GM21381 (cell line): Measurements from ENCODE around the gene FAM171A1.

Source experiments
- ATAC-seq: cut with Tn5 transposase; IDR thresholded peaks from one replicate; pipeline ENCODE4 v1.9.1; 2021; ENCODE audit warnings: mild to moderate bottlenecking, moderate library complexity; ENCODE audit not compliant: unreplicated experiment

The FAM171A1 gene

DNA sequence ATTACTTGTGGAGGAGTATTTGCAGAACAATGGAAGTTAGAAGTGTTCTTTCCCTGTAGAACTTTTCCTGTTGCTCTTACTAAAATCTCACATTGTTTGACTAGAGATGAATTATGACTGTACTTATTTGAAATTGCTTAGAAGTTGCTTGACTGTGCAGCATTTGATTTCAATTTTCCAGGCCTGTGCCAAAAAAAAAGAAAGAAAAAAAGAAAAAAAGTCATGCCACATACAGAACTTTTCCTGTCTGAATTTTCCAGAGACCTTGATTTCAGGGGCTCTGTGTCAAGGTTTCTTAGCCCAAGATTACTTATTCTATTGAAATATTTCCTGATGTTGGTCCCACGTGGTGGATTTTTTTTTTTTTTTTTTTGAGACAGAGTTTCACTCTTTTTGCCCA is 3.5 kb upstream of the FAM171A1 start:
- no peak for ATAC-seq

DNA sequence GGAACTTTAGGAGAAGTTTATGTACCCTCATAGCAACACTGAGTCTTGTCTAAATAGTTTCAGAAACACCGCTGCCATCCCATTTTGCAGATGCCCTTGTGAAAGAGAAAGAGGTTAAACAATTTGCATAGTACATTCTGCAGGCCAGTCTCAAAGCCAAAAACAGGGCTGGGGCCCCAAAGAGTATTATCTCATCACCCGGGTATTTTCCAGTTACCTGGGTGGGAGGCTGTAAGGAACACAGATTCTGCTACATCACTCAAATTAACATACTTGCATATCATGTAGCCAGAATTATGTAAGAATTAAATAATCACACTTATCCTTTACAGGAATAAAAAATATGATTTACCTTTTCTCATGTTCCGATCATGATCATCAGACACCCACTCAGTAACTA is 3.1 kb upstream of the FAM171A1 start:
- no peak for ATAC-seq

- ATAC-seq: no peak
Measured at GRCh38 chr10:15373199-15373598, 2.1 kb upstream of the FAM171A1 start.

- ATAC-seq: peak; percentile 21
Measured at GRCh38 chr10:15370212-15370855, 755 bp downstream of the FAM171A1 start.

DNA sequence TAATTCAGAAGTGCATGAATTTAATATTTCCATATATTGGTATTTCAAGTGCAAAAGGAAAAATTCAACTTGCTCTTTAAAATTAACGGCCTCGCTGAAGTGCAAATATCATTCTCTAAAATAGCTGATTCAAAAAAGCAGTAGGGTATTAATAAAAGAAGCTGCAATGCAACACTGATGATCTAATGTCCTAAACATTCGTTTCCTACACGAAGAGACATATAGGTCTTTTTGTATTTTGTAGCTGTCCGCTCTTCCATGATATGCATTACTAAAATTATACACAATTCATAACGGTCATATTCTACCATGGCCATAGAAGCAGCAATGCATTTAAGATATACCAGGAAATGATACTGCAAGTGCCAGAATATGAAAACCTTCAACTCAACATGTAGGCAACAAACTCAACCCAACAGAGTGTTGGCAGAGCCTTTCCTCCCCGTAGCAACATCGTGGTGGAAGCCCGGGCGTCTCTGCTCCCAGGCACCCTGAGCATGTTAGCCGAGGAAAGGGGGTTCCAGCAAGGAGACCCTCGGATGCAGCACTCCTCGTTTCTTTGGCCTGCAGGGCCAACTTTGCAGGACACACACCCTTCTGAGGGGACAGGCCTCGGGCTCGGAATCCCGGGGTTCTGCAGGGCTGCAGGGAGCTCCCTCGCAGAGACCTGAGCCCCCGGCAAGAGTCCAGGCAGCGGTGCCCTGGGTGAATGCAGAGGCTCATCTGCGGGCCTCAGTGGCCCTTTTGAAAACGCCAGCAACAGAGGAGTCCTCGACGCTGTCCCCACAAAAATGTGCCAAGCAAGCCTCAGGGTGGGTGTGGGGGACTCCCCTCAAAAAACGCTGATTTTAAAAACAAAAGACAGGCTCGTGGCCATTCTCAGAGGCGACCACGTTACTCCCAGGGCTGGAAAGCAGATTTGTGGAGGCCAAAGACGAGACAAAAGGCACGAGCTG is 1.6 kb downstream of the FAM171A1 start:
- ATAC-seq: no peak

- no peak for ATAC-seq
Measured at GRCh38 chr10:15368101-15368855, 2.8 kb downstream of the FAM171A1 start.

DNA sequence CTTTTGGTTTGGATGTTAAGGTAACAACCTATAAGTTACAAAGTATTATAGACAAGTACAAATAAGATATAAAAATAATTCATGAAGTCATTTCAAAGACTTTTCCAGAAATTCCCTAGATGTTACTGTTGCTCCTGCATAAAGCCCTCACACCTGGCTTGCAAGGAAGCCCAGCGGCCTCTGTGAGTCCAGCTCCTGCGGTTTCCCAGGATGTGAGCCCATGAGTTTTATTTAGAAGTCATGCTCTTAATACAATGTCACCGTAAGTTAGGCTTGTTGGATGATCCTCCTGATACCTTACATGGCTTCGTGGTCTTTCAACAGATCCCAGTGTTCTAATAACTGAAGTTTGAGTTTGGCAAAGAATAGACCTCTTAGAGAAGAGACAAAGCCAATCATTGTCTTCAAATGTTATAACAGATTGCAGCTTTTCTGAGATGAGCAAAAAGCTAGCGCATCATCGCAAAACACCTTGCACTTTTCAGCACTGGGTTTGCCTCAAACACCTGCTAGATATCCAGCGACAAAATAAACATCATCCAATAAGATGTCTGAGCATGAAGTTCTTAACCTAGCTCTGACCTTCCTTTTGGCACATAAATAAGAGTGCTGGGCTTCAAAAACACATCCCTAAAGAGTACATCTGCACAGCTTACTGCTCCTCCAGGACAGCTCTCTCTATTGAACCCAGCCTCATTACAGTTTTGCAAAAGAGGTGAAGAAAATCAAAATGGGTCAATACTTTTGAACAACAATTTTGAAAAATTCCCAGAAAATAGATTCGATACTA is 3.6 kb downstream of the FAM171A1 start:
- ATAC-seq: no peak

DNA sequence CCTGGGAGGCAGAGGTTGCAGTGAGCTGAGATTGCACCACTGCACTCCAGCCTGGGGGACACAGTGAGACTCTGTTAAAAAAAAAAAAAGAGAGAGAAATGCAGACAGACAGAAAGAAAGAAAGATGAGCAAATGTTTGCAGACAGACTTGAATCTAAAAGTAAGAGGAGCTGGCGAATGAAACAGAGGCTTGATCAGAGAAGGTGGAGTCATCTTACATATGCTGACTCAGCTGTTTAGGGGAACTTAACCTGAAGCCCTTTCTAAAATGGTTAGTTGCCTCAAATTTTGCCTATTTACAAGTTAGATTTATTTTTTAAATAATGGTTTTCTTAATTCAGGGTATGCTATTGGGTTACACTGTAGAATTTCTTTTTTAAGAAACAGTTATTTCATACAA is 5.4 kb downstream of the FAM171A1 start:
- ATAC-seq: no peak

- no peak for ATAC-seq
Measured at GRCh38 chr10:15364001-15364400, 7.1 kb downstream of the FAM171A1 start.

- no peak for ATAC-seq
Measured at GRCh38 chr10:15363031-15363430, 8.1 kb downstream of the FAM171A1 start.

GRCh38 chr10:15361131-15361530 is 10.0 kb downstream of the FAM171A1 start:
- ATAC-seq: no peak

DNA sequence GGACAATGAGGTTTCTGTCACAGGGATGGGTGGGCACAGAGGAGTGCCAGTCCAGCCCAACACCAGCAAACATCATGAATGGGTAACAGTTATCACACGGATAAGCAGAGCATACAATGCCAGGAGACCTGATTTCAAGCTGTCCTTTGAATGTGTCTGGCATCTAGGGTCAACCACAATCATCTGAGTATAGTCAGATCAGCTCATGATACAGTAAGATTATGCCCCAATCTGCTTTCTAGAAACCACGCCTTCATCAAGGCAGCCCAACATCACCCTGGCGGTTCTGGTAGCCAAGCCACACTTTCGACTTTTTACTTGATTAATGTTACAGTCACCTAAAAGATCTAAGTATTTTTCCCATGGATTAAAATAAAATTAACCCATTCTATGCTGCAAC is 10.5 kb downstream of the FAM171A1 start:
- no peak for ATAC-seq

- ATAC-seq: no peak
Measured at GRCh38 chr10:15353471-15354017, 17.5 kb downstream of the FAM171A1 start.

DNA sequence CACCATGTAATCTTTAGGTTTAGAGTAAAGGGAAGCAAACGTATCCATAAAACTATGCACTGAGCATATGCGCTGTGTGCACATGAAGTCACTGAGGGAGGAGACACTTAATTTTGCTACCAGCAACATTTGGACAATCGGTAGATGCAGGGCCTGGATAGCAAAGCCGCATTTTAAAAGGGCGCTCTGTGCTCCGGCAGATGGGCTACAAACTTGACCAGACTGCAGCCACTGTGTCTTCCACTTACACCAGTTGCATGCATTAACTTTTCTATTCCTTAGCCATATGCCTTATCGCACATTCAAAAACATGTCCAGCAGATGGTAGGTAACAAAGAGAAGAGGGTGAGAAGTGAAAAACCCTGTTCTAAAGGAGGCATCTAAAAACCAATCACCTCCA is 18.3 kb downstream of the FAM171A1 start:
- ATAC-seq: no peak

DNA sequence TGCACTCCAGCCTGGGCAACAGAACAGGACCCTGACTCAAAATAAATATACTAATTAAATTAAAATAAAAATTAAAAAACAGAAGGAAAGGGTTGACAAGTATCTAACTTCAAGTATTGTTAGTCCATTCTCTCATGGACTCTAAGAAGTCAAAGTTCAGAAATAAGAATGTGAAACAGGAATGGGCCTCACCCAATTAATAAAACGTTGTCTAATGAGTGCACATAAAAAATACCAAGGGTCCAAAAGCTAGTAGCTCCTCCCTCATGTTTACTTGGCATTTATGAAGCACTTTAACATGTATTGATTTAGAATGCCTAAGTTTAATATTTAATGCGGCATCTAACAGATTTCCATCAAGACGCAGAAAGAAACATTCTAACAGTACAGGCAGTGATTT is 18.9 kb downstream of the FAM171A1 start:
- ATAC-seq: no peak

DNA sequence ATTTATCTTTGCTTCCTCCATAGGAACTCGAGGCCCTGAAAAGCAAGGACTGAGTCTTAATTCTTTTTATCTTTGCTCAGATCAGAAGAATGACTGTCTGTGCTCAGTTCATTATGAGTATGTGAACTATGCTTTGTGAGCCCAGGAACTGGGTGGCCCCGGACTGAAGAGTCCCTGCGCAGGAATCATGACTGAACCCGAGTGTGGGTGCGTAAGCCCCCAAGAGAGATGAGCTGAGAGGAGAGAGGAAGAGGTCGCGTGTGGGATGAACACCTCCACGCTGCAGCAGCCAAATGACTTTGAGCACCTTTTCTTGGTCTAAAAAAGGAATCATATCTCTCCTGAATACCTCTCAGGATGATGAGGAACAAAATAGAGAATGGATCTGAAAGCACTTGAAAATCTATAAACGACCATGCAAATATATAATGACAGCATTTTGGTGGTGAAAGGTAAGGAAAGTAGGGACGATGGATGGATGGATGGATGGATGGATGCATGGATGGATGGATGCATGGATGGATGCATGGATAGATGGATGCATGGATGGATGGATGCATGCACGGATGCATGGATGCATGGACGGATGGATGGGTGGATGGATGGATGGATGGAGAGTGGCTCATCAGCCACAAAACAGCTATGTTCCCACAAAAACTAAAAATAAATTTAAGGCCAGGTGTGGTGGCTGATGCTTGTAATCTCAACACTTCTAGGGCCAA is 19.8 kb downstream of the FAM171A1 start:
- no peak for ATAC-seq

- ATAC-seq: no peak
Measured at GRCh38 chr10:15349112-15349511, 22.0 kb downstream of the FAM171A1 start.

DNA sequence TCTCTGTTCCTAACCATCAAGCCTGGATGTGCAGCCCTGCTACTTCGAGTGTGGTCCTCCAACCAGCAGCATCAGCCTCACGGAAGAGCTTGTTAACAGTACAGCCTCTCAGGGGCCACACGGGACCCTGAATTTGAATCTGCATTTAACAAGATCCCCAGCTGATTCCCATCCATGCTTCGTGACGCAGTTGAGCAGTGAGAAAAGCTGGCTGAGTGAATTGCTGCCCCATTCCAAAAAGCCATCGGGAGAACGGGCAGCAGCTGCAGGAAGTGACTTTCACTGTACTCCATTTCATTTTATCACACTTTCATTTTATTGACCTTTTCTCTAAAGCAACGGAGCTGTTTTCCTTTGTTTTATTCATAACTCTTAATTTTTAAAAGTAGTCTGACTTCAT is 22.5 kb downstream of the FAM171A1 start:
- ATAC-seq: no peak

DNA sequence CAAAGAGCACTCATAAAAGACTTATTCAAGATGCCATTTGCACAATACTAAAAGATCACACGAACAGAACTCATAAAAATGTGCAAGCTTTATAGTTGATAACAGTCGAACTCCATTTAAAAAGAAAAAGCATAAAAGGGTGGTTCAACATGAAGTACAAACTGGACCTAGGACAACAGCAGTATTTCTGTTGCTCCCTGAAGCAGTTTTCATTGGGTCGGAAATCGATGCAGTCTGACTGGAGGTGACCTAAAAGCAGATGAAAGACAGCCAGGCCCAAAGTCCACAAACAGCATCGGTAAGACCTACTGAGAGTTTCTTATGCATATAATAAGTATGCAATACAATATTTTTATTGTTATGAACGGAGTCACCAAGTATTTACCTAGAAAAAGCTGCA is 23.9 kb downstream of the FAM171A1 start:
- no peak for ATAC-seq
